Gastrocnemius medialis (tissue), 4 donors: ENCODE measurements around the gene TMEM129. TPM values are rescaled to one million over a fixed set of nuclear protein-coding genes. Genes with fewer than 3 reads are reported as not detected.

Experiments used
- ATAC-seq, 2 donors: fragments of 150-250 bp; one replicate each; pipeline ENCODE4 v1.9.1; 2016
- DNase-seq, 2 donors: peaks; one replicate each; pipeline ENCODE4 v3.0.0-alpha.2; 2019
- H3K27ac ChIP-seq, 4 donors: fragments of 200-600 bp; sonication (generic); 1 replicate in 1 of 4; 2 replicates in 3 of 4; pipeline ENCODE4 v1.5.1; 2016 to 2018; ENCODE audit warnings: mild to moderate bottlenecking in 2 of 4, moderate library complexity in 1 of 4
- H3K27me3 ChIP-seq, 3 donors: fragments of 200-600 bp; sonication (generic) in 2 of 3; 1 replicate in 1 of 3; 2 replicates in 2 of 3; pipeline versions ENCODE4 v1.5.1 to v1.6.0; 2016 to 2019; ENCODE audit warnings: mild to moderate bottlenecking in 1 of 3, moderate library complexity in 1 of 3
- H3K36me3 ChIP-seq, 2 donors: fragments of 200-600 bp; sonication (generic) in 1 of 2; one replicate each; pipeline ENCODE4 v1.5.1; 2017 to 2018
- H3K4me1 ChIP-seq, 2 donors: fragments of 200-600 bp; sonication (generic) in 1 of 2; one replicate each; pipeline ENCODE4 v1.5.1; 2016 to 2017; ENCODE audit warnings: mild to moderate bottlenecking in 2 of 2
- H3K4me3 ChIP-seq, 4 donors: fragments of 200-600 bp; sonication (generic) in 3 of 4; 1 replicate in 1 of 4; 2 replicates in 3 of 4; pipeline ENCODE4 v1.5.1; 2016 to 2019; ENCODE audit warnings: mild to moderate bottlenecking in 2 of 4
- H3K9me3 ChIP-seq, 3 donors: fragments of 200-600 bp; sonication (generic) in 2 of 3; 1 replicate in 1 of 3; 2 replicates in 2 of 3; pipeline ENCODE4 v1.5.1; 2016 to 2019
- CTCF ChIP-seq, 5 experiments: fragments of 450-650 bp in 3 of 5; fragments of 200-600 bp in 2 of 5; sonication (generic) in 2 of 5; IDR thresholded peaks in 4 of 5; conservative IDR thresholded peaks in 1 of 5; 1 replicate in 4 of 5; 2 replicates in 1 of 5; pipeline ENCODE4 v1.5.1; 2016 to 2019; ENCODE audit warnings: antibody characterized with exemption in 5 of 5, mild to moderate bottlenecking in 3 of 5, moderate library complexity in 3 of 5
- POLR2A ChIP-seq, 2 donors: fragments of 450-650 bp; IDR thresholded peaks; one replicate each; pipeline ENCODE4 v1.6.1; 2017; ENCODE audit warnings: antibody characterized with exemption in 2 of 2, mild to moderate bottlenecking in 2 of 2, moderate library complexity in 2 of 2
- in situ Hi-C, 4 donors: fragments of 200-750 bp; cut with MboI; loops; one replicate each; pipeline versions ENCODE4 v1.15.0 to v1.8.0; 2017; ENCODE audit warnings: low sequenced_read_pairs in 4 of 4
- intact Hi-C: fragments of 100-400 bp; cut with DNase I; formaldehyde crosslinking; loops from one replicate; pipeline ENCODE4 v1.15.1; 2023; ENCODE audit warnings: low total_unique reads
- total RNA-seq, 4 donors: library from RNA; depleted of rRNA; stranded (reverse); fragments of >200 nt; gene quantifications; one replicate each; pipeline versions ENCODE4 v1.1.0 to v1.2.3, GENCODE V29; 2016

The TMEM129 gene
- total RNA-seq, 4 donors from 2014 or later: 30.3 to 78.0 (median 44.2) TPM

DNA sequence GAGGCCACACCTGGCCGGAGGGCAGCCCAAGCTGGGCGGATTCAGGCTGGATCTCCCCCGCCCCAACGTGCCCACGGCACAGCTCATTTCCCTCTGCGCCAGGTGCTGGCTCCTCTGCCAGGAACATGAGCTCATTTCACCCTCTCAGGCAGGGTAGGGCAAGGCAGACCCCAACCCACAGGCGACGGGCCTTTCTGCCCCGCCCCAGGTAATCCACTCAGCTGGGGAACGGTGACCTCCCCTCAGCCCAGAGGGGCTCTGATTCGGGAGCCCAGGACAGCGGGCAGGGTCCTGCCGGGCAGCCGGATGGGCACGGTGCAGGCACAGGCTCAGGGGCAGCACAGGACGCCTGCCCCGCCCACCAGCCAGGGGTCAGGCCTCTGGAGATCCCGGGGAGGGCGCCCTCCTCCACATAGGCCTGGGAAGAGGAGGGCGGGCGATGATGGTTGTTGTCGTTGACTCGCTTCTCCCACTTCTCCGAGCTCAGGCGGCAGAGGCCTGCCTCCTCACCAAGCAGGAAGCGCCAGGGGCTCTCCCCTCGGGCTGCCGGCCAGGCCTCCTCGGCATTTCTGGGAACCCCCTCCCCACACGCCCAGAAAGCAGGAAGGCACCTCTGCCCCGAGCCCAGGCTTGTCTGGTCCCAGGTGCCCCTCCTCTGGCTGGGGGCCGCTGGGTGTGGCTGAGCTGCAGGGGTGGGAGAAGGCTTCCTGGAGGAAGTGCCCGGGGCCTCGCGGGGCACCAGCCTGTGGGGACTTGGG is 31.3 kb upstream of the TMEM129 start:
- H3K36me3 ChIP-seq: no peaks in the 10 kb centered on the region
- DNase-seq (no peak), ATAC-seq (no peak)
- TF ChIP-seq CTCF (IDR thresholded peaks at IDR 0.05 in 4 of 5, conservative IDR thresholded peaks at IDR 0.05 in 1 of 5) (no peak), POLR2A (IDR thresholded peaks at IDR 0.05) (no peak)
- no peak overlapping the region for H3K27ac ChIP-seq
- intact Hi-C loops: no loop called here
- no peaks in the 10 kb centered on the region for H3K9me3 ChIP-seq
- no peaks in the 10 kb centered on the region for H3K27me3 ChIP-seq
- in situ Hi-C loops: no loop called here
- H3K4me1 ChIP-seq: no peaks in the 10 kb centered on the region
- no peak overlapping the region for H3K4me3 ChIP-seq

DNA sequence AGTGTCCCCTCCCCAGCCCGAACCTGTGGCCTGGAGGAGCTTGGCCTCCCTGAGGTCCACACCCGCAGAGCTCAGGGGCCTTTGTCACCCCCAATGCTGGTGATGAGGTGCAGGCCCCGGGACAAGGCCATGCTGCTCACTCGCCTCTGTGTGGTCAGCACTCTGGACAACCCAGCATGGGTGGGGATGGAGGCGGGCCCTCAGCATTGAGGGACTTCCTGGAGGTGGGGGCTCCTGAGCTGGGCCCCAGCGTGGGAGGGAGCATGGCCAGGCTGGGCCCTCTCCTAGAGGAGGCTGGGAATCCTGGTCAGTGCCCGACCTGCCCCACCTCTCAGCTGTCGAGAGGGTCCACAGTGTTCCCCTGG is 30.8 kb upstream of the TMEM129 start:
- Histone ChIP-seq H3K27ac (no peak overlapping the region), H3K27me3 (no peaks in the 10 kb centered on the region), H3K9me3 (no peaks in the 10 kb centered on the region), H3K4me1 (no peaks in the 10 kb centered on the region), H3K36me3 (no peaks in the 10 kb centered on the region), H3K4me3 (no peak overlapping the region)
- in situ Hi-C loops: no loop called here
- DNase-seq: no peak
- intact Hi-C loops: no loop called here
- no peak for ATAC-seq
- TF ChIP-seq POLR2A (IDR thresholded peaks at IDR 0.05): no peak
- no peak for TF ChIP-seq CTCF (IDR thresholded peaks at IDR 0.05 in 4 of 5, conservative IDR thresholded peaks at IDR 0.05 in 1 of 5)

DNA sequence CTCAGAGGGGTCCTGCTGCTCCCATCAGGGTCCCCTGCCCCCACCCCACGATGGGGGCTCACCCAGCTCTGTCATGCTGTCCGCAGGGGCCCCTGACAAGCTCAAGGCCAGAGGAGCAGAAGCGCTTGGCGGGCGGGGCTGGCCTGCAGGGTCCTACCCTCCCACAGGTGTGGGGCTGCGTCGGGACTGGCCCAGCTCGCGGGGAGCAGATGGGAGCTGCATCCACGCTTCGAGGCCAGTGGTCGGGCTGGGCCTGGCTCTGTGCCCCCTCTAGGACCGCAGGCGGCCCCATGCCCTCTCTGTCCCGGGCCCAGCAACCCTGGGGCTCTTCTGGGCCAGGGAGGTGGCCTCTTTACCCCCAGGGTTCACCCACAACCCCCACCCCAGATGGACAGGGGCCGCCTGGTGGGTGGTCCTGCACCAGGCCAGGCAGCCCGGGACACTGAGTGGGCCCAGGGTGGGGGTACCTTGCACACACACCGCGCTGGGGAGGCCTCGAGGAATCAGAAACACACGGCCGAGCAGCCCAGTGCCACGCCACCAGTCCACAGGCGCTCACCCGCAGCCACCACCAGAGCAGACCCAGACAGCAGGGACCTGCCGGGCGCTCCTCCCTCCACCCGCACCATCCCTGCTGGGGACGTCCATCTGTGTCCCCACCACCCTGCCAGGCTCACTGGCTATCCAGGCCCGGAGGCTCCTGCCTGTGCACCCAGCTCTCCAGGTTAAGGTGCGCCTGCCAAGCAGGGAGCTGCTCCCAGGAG is 30.2 kb upstream of the TMEM129 start:
- in situ Hi-C loops: no loop called here
- DNase-seq: no peak
- intact Hi-C loops: no loop called here
- Histone ChIP-seq H3K27ac (no peak overlapping the region), H3K9me3 (no peaks in the 10 kb centered on the region), H3K4me1 (no peaks in the 10 kb centered on the region), H3K4me3 (no peak overlapping the region), H3K27me3 (no peaks in the 10 kb centered on the region), H3K36me3 (no peaks in the 10 kb centered on the region)
- TF ChIP-seq POLR2A (IDR thresholded peaks at IDR 0.05) (no peak), CTCF (IDR thresholded peaks at IDR 0.05 in 4 of 5, conservative IDR thresholded peaks at IDR 0.05 in 1 of 5) (no peak)
- ATAC-seq: no peak

- no peak for TF ChIP-seq CTCF (IDR thresholded peaks at IDR 0.05 in 4 of 5, conservative IDR thresholded peaks at IDR 0.05 in 1 of 5)
- TF ChIP-seq POLR2A (IDR thresholded peaks at IDR 0.05): no peak
- Histone ChIP-seq H3K4me3 (no peak overlapping the region), H3K36me3 (no peaks in the 10 kb centered on the region), H3K4me1 (no peaks in the 10 kb centered on the region), H3K9me3 (no peaks in the 10 kb centered on the region), H3K27ac (no peak overlapping the region), H3K27me3 (no peaks in the 10 kb centered on the region)
- in situ Hi-C loops (no loop called here), intact Hi-C loops (no loop called here)
- DNase-seq (no peak), ATAC-seq (no peak)
Measured at GRCh38 chr4:1750381-1751154, 29.4 kb upstream of the TMEM129 start.
